ENCODE results near the gene CRYBA1.
A peak's percentile ranks its signal among the peaks of the same experiment; 100 is the strongest.

The CRYBA1 gene

DNA sequence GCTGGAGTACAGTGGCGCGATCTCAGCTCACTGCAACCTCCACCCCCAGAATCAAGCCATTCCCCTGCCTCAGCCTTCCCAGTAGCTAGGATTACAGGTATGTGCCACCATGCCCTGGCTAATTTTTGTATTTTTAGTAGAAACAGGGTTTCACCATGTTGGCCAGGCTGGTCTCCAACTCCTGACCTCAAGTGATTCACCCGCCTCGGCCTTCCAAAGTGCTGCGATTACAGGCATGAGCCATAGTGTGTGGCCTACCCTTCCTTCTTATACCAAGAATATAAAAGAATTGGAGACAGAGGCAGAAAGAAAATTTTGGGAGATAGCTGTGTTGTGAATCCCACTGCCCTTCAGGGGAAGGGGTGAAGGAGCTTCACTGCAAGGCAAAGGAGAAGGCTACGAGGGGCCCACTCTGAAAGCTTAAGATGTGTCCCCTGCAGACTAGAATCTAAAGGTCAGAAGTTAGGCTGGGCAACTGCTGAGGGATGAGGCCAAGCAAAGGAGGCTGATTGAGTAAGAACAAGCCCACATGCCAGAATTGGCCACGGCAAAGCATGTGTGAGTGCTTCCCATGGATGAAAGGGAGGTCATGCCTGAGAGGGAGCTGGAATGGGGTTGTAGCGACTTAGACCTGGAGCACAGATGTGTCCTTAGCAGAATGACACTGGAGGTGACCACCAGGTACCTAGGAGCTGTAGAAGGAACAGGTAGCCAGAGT is 8.4 kb upstream of the CRYBA1 start:
- no peak for TF ChIP-seq CTCF (IDR thresholded peaks at IDR 0.05; ENCODE audit: insufficient read depth, low read depth, low read length, missing control alignments)
- no peak for DNase-seq (ENCODE audit: low read depth)
- H3K4me3 ChIP-seq (ENCODE audit: low read length) = no peak overlapping the region

DNA sequence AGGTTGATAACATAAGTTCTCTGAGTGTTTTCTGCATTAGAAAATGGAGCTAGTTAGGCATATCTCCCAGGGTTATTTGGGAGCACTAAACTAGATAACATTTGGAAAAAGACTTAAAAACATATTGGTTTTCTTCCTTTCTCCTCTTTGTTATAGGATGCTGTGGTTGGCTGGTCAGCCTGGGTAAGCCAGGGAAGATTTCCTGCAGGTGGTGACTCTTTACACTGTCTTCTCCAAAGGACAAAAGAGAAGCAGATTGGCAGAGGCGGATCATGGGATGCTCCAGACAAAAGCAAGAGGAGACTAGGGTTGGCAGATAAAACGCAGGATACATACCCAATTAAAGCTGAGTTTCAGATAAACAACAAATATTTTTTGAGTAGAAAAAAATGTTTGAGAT is 6.2 kb upstream of the CRYBA1 start:
- TF ChIP-seq CTCF (IDR thresholded peaks at IDR 0.05; ENCODE audit: insufficient read depth, low read depth, low read length, missing control alignments) = no peak
- no peak for DNase-seq (ENCODE audit: low read depth)
- H3K4me3 ChIP-seq (ENCODE audit: low read length) = no peak overlapping the region

DNA sequence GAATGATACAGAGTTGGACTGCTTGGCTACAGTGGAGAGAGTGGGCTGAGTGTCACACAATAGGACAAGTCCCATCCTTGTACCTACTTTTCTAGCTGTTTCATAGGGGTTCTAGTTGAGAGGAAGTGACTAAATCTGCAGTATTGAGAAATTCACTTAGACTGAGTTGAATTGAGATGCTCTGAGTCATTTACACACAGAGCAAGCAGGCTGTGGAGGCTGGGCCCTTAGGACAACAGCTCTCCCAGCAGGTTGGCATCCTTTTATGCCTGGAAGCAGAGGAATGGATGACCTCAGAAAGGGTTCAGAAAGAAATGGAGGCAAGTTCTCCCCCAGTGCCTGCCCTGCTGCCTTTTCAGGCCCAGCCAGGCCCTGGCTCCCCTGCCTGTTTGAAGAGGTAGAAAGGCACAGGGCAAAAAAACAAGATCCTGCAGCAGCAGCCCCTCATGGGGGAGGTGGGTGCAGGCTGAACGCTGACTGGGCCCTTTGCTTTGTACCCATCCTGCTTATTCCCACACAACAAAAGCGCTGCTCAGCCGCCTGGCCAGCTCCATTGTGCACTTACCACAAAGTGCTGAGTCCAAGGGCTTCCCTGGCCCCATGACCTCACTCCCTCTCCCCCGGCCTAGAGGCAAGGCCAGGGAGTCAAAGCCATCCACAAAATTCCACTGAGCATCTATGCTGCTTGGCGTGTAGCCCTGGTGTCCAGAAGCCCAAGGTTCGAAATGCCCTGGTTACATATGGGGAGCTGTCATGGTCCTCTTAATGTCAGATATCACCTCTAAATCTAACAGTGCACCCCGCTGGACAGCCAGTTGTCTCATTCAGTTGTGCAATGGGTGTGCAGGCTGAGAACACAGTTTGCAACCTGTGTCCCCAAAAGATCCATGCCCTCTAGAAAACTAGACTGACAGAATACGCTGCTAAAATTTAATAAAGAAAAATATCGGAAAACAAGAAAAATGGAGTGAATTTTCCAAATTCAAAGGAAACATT is 5.4 kb upstream of the CRYBA1 start:
- no peak overlapping the region for H3K4me3 ChIP-seq (ENCODE audit: low read length)
- TF ChIP-seq CTCF (IDR thresholded peaks at IDR 0.05; ENCODE audit: insufficient read depth, low read depth, low read length, missing control alignments) = no peak

DNA sequence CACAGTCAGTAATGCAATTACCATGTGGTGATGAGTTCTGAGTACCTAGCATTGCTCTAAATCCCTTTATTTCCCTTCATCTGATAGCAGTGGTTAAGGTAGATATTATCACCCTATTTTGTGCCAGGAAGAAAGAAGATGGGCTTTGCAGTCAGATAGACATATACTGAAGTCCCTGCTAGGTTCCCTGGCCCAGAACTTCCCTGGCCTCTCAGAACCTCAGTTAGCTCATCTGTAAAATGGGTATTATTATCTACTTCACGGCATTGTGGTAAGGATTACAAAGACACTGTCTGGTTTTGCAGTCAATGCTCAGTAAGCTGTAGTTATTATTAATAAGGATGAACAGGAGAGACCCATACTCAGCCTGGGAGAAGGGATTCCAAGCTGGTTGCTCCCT is 4.6 kb upstream of the CRYBA1 start:
- no peak for DNase-seq (ENCODE audit: low read depth)
- H3K4me3 ChIP-seq (ENCODE audit: low read length) = no peak overlapping the region
- TF ChIP-seq CTCF (IDR thresholded peaks at IDR 0.05; ENCODE audit: insufficient read depth, low read depth, low read length, missing control alignments) = no peak

More for the DNA sequence above, 5.4 kb upstream of the CRYBA1 start:
- peak; percentile 98 for DNase-seq (ENCODE audit: low read depth)

GRCh38 chr17:29242790-29243189 is 3.9 kb upstream of the CRYBA1 start:
- no peak overlapping the region for H3K4me3 ChIP-seq (ENCODE audit: low read length)
- no peak for DNase-seq (ENCODE audit: low read depth)
- no peak for TF ChIP-seq CTCF (IDR thresholded peaks at IDR 0.05; ENCODE audit: insufficient read depth, low read depth, low read length, missing control alignments)

GRCh38 chr17:29243792-29244191 is 2.9 kb upstream of the CRYBA1 start:
- no peak for DNase-seq (ENCODE audit: low read depth)
- no peak overlapping the region for H3K4me3 ChIP-seq (ENCODE audit: low read length)
- peak; percentile 54 for TF ChIP-seq CTCF (IDR thresholded peaks at IDR 0.05; ENCODE audit: insufficient read depth, low read depth, low read length, missing control alignments)
